Iris pigment epithelial cell (primary cell): ENCODE measurements around the gene CTBP2.
A peak's percentile ranks its signal among the peaks of the same experiment; 100 is the strongest.

Experiments used
- DNase-seq: peaks from one replicate; pipeline ENCODE4 v3.0.0-alpha.2; 2011; ENCODE audit warnings: low read depth

The CTBP2 gene

DNA sequence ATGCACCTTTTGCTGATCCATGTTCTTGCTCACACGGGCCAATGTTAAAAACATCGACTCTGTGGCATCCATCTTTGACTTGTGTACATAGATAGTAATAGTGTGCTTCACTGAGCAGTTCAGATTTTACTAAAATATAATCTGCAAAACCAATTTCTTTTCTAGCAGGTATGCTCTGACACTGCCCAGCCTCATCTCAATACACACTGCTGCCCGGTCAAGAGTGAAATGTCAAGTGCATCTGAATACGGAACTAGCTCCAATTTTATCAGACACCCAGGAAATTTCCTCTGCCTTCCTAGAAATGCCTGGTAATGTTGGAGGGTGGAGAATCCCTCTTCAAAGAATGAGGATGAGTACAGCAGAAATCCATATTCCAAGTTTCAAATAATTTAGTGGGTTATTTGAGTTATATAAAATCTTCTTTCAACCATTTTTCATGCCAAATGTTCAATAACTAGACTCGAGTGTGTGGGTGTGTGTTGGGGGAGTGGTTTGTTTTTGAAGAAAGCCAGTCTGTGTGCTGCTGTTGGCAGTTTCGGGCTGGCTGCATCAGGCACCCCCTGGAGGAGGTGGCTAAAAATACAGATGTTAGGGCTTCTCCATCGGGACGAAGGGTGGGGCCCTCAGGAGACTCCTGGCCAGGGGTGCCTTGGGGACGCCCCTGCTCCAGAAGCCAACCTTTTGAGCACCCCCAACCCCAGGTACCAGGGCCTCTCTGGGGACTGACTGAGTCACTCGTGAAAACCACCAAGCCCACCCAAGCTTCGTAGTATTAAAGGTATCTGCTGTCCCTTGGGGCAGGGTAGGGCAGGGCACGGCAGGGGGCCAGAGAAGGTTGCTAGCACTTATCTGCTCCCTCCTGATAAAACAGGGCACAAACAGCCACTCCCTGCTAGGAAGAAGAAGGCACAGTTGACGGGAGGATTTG, 15.4 kb downstream of the CTBP2 start:
- DNase-seq = peak; percentile 65

DNA sequence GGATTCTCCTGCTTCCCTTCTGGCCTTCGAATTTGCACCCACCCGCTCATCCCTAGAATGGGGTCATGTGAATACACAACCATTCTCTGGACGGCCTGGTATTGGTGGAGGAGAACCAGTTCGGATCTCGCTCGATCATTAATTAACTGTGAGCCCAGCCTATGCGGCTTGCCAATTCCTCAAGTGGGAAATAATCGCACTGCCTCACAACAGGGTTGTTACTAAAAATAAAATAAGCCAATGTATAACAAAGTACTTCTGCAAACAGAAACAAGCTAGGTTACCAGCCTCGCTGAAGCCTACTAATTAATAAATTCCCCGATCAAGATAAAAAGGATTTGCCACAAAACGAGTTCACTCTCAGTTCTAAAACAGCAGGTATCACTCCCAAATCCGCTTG, 16.2 kb downstream of the CTBP2 start:
- DNase-seq = no peak

- DNase-seq = no peak
Measured at GRCh38 chr10:125142946-125143345, 17.4 kb downstream of the CTBP2 start.

DNA sequence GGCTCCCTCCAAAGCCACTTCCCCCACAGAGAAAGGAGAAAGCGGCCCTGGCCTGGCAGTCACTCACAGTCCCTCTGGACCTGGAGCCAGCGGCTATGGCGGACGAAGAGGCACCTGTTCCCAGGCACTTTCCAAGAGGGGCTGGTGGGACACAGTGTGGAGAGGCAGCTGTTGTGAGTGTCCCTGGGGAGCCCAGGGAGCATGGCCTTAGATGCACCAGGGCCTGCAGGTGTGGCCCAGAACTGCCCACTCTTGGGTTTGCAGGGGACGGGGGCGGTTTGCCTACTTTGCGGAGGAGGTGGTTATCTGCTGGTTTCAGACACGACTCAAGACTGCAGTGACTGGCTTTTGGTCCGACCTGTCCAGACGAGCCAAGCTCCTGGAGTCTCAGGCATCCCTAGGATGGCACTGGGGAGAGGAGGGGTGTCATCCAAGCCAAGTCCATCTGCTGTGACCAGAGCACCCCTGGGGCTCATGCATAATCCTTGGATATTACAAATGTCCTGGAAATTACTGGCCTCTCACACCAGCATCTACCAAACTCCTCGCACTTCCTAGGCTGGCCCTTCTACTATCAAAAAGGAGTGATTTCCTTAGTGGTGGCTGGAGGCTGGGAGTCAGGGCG, 18.4 kb downstream of the CTBP2 start:
- DNase-seq = no peak

DNA sequence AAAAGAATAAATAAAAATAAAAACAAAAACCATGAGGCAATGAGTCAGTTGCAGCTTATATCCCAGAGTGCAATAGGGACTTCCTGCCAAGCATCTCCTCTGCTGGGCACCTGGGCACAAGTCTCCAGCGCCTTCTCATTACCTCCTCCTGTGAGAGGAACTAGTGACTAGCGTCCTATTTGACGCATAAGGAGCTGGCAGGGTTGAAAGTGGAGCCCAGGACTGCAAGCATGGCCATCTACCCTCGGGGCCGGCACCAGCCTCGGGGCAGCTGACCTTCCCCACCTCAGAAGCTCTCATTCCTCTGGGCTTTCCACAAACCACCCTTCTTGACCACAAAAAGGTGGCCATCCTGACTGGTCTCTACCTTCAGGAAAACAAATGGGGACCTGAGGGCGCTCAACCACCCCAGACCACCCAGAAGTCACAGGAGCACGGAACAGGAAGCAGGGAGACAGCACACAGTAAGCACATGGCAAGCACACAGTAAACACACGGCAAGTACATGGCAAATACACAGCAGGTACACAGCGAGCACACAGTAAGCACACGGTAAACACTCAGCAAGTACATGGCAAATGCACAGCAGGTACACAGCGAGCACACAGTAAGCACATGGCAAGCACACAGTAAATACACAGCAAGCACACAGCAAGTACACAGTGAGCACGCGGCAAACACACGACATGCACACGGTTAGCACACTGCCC, 19.1 kb downstream of the CTBP2 start:
- no peak for DNase-seq

DNA sequence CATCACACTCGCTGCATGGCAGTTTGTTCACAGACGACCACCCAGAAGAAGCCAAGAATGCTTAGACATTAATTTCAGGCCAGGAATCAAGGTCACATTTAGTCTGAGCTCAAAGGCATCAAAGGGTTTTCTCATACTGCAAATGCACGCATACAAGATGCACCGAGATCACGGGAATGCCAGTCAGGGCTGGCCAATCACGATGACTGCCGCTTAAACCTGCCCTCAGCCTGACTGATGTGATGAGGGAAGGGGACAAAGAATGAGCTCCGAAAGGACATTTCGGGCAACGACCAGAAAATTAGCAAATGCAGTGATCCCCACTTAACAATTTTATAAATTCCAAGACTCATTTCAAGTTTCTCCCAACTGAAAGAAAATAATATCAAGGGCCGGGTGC, 20.2 kb downstream of the CTBP2 start:
- no peak for DNase-seq

DNA sequence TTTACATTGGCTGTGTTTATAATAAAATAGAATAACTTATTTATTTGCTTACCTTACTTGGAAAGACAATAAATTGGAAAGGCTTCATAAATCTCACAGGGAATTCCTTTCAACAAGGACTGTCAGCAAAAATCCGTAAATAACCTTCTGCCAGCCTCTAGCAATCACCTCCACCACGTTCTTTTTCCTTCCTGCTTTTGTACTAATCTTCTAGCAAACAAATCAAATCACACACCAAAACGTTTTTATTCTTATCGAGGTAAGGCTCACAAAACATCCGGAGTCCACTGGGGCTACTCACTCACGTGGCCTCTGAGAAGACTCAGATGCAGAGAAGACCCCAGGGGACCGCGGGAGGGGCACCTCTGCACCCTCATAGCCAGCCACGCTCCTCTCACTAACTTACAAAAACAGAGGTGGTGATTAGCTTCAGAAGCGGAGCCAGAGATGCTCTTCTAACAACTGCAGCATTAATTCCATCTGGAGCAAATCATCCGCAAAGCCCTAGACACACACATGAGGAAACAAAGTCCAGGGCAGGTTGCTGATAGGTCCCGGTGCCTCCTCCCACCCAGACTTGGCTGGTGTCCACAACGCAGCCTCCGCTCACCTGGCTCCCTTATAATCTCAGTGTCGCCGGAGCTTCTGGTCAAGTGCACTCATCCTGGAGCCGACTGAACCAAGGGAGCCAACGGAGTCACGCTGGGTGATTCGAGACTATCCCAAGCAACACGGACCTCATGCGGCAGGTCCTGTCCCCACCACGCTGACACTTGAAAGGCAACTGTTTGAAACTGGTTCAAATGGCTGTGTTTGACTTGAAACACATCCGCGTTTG, 22.5 kb downstream of the CTBP2 start:
- DNase-seq = no peak

GRCh38 chr10:125136087-125136486, 24.3 kb downstream of the CTBP2 start:
- DNase-seq = no peak

GRCh38 chr10:125135771-125136035, 24.7 kb downstream of the CTBP2 start:
- no peak for DNase-seq

- no peak for DNase-seq
Measured at GRCh38 chr10:125134916-125135770, 25.2 kb downstream of the CTBP2 start.

- DNase-seq = no peak
Measured at GRCh38 chr10:125134483-125134848, 25.9 kb downstream of the CTBP2 start.

GRCh38 chr10:125133696-125134482, 26.5 kb downstream of the CTBP2 start:
- DNase-seq = no peak

GRCh38 chr10:125132344-125132743, 28.0 kb downstream of the CTBP2 start:
- DNase-seq = no peak

GRCh38 chr10:125130916-125131315, 29.4 kb downstream of the CTBP2 start:
- no peak for DNase-seq

DNA sequence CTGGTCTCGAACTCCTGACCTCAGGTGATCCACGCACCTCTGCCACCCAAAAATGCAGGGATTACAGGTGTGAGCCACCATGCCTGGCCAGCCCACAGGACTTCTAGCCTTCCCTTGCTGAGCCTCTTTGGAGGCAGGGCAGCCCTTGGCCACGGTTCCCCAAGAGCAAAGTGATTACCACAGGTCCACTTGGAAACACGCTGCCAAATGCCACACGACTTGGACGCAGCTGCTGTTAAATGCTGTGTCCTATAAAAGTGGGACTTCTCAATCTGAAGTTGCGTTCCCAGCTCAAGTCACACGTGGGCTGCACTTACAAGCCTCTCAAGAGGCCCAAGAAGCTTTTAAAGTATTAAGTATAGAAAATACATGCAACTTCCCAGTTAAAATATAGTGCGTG, 30.1 kb downstream of the CTBP2 start:
- DNase-seq = no peak

GRCh38 chr10:125129076-125129458, 31.3 kb downstream of the CTBP2 start:
- DNase-seq = no peak

DNA sequence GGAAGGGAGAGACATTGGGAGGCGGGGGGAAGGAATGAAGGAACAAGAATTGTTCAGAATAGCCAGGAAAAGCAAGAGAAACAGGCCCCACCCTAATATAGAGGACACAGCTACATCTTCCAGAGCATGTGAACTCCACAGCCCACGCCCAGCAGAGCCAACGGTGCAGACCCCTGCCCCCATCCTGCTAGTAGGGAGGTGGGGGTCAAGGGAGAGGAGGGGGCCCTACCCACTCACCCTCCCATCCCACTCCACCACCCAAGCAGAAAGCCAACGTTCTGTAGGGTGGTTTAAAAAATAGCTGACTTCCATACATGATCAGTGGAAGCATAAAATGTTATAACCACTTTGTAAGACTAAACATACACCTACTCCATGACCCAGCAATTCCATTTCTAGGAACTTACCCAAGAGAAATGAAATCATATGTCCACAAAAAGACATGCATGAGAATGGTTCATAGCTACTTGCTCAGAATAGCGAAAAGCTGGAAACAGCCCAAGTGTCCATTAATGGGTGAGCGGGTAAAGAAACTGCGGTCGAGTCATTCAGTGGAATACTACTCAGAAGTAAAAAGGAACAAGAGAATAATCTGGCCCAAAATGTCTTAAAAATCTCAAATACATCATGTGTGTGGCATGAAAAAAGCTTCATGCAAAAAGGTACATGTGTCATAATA, 31.8 kb downstream of the CTBP2 start:
- DNase-seq = no peak

DNA sequence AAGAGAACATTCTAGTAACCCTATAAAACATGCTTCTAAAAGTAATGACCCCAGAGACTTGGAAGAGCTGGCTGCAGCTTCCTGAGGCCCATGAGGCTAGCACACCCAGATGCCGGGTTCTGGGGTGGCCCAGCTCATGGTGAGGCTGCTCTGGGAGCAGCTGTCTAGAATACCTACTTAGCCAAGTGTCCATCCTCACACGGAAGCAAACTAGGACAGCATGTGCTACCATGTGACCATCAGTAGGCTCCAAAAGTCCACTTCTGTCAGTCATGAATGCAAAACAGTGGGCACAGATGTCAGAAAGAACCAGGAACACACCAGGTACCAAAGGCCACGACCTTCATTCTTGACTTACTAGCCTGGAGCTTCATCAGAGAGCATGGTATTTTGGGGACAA, 32.4 kb downstream of the CTBP2 start:
- DNase-seq = no peak

DNA sequence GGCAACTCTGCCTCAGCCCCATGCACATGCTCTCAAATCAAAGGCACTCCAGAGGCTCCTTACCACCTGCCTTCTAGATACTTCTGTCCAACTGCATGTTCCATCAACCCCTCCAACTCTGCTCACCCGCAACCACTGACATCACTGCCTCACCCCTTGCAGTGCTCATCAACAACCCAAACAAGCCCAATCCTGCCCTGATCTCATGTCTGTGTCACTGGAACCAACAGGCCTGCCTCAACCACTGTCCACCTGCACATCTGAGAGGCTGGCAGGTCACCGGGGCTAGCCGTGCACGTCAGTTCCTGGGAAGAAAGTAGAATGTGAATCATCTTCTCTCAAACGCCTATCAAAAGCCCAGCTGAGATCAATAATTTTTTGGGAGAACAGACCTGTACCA, 33.3 kb downstream of the CTBP2 start:
- no peak for DNase-seq
